OCI-LY3 (cell line): ENCODE measurements around the gene TSPEAR.

Experiments used
- H2AFZ ChIP-seq: fragments of 200-600, 300-600 bp; shearing (Covaris generic); 2 replicates; pipeline ENCODE4 v1.6.0; 2014; ENCODE audit warnings: antibody characterized with exemption, low read depth, low read length
- H3K27ac ChIP-seq: fragments of 200-600, 300-600 bp; sonication (generic); 2 replicates; pipeline ENCODE4 v1.5.1; 2014; ENCODE audit warnings: mild to moderate bottlenecking, low read length, moderate library complexity, mixed read lengths
- H3K27me3 ChIP-seq: fragments of 200-600, 300-600 bp; sonication (generic); 2 replicates; pipeline ENCODE4 v1.6.1; 2014; ENCODE audit warnings: low read depth, low read length, mixed read lengths
- H3K36me3 ChIP-seq: fragments of 200-600, 300-600 bp; sonication (generic); replicated peaks from 2 replicates; pipeline ENCODE3; 2014; ENCODE audit warnings: low read depth, low read length, mixed read lengths
- H3K4me1 ChIP-seq: fragments of 300-600, 200-600 bp; sonication (generic); 2 replicates; pipeline ENCODE4 v1.6.1; 2014; ENCODE audit warnings: low read length, mixed read lengths
- H3K4me2 ChIP-seq: fragments of 200-600, 300-600 bp; sonication (generic); 2 replicates; pipeline ENCODE4 v1.6.1; 2014; ENCODE audit warnings: low read length, mixed read lengths
- H3K4me3 ChIP-seq: fragments of 300-600, 200-600 bp; sonication (generic); 2 replicates; pipeline ENCODE4 v1.5.1; 2014; ENCODE audit warnings: antibody characterized with exemption, mild to moderate bottlenecking, low read length, moderate library complexity
- H3K79me2 ChIP-seq: fragments of 300-600, 200-600 bp; shearing (Covaris generic); 2 replicates; pipeline ENCODE4 v1.6.1; 2014; ENCODE audit warnings: mild to moderate bottlenecking, low read length, mixed read lengths
- H3K9ac ChIP-seq: fragments of 300-600, 200-600 bp; shearing (Covaris generic); 2 replicates; pipeline ENCODE4 v1.6.0; 2014; ENCODE audit warnings: mild to moderate bottlenecking, low read length, moderate library complexity
- H3K9me3 ChIP-seq: fragments of 200-600, 300-600 bp; shearing (Covaris generic); 2 replicates; pipeline ENCODE4 v1.6.1; 2014; ENCODE audit warnings: low read length, mixed read lengths; ENCODE audit not compliant: insufficient read depth
- H4K20me1 ChIP-seq: fragments of 200-600, 300-600 bp; sonication (generic); 2 replicates; pipeline ENCODE4 v1.6.1; 2016; ENCODE audit warnings: low read length, mixed read lengths; ENCODE audit not compliant: insufficient read depth
- EZH2phosphoT487 ChIP-seq: fragments of 200-600 bp; shearing (Covaris generic); IDR thresholded peaks from 2 replicates; pipeline ENCODE4 v1.6.1; 2018; ENCODE audit warnings: antibody characterized with exemption, mixed run types, low read depth
- TF ChIP-seq, protein P1 (sequence below): fragments of 200-600, 300-600 bp; sonication (generic); IDR thresholded peaks from 2 replicates; pipeline ENCODE4 v1.5.1; 2014; ENCODE audit warnings: antibody characterized with exemption, low read length, low read depth

TSPEAR gene

DNA sequence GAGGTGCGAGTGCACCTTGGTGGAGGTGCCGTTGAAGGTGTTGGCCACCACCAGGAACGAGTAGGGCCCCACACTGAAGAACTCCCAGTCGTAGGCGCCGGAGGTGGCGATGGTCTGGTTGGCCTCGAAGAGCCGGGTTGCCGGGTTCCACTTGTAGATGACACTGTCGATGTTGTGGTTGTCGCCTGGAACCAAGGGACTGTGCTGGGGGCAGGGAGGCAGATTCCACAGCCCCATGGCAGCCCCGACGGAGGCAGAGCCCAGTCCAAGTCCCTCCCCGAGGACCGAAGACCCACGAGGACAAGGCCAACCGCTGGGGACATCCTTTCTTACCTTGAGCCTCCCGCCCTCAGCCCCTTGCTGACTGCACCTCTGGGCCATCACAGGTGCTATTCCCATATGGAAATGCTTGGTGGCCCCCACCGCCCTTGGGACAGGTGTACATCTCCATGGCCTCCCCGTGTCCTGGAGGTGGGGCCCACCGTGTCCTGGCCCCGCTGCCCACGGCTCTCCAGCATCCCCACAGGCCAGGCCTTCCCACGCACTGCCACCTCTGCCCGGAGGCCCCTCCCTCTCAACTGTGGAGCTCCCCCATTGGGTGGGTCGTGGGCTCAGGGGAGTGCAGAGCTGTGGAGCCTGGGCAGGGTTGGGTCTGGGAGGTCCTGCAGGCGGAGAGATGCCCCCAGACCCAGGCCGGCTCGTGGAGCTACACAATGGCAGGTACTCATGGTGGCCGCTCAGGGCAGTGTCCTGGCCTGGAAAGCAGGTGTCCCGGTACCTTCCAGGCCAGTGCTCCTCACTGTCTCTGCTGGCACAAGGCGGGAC lies 189.2 kb downstream of the TSPEAR start:
- Histone ChIP-seq H3K36me3 (no peaks in the 10 kb centered on the region), H3K9me3 (no peaks in the 10 kb centered on the region), H4K20me1 (no peaks in the 10 kb centered on the region), H3K4me3 (no peak overlapping the region), H2AFZ (no peak overlapping the region), H3K79me2 (no peaks in the 10 kb centered on the region), H3K4me1 (no peaks in the 10 kb centered on the region), H3K27me3 (no peaks in the 10 kb centered on the region), H3K4me2 (no peak overlapping the region), H3K27ac (no peak overlapping the region), H3K9ac (no peak overlapping the region)
- TF ChIP-seq, protein P1, sequence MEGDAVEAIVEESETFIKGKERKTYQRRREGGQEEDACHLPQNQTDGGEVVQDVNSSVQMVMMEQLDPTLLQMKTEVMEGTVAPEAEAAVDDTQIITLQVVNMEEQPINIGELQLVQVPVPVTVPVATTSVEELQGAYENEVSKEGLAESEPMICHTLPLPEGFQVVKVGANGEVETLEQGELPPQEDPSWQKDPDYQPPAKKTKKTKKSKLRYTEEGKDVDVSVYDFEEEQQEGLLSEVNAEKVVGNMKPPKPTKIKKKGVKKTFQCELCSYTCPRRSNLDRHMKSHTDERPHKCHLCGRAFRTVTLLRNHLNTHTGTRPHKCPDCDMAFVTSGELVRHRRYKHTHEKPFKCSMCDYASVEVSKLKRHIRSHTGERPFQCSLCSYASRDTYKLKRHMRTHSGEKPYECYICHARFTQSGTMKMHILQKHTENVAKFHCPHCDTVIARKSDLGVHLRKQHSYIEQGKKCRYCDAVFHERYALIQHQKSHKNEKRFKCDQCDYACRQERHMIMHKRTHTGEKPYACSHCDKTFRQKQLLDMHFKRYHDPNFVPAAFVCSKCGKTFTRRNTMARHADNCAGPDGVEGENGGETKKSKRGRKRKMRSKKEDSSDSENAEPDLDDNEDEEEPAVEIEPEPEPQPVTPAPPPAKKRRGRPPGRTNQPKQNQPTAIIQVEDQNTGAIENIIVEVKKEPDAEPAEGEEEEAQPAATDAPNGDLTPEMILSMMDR, result no peak
- no peak for TF ChIP-seq EZH2phosphoT487

DNA sequence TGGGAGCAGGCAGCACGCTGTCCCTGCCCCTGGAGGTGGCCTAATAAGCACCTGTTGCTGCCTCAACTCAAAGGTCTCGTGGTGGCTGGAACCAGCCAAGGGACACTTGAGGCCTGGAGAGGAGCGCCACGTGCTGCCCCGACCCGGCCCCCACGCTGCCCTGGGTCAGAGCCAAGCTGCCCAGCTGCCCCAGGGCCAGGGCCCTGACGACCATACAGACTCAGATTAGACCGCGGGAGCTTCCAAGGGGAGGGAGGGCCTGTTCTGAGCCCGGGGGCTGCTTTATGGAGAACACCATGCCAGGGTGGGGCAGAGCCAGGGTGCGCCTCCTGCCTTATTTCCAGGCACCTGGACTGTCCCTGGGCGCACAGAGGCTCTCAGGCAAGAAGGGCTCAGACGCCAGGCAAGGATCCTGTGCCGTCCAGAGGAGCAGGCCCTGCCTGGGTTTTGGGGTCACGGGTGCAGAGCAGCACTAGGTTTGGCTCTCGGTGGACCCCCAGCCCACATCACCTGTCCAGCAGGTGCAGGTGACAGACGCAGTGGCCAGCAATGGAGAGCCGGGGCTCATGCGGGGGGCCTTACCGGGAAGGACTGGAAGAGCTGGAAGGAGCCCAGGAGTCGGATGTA lies 190.0 kb downstream of the TSPEAR start:
- Histone ChIP-seq H2AFZ (no peak overlapping the region), H3K36me3 (no peaks in the 10 kb centered on the region), H3K4me3 (no peak overlapping the region), H3K79me2 (no peaks in the 10 kb centered on the region), H3K4me2 (no peak overlapping the region), H3K27me3 (no peaks in the 10 kb centered on the region), H4K20me1 (no peaks in the 10 kb centered on the region), H3K4me1 (no peaks in the 10 kb centered on the region), H3K9me3 (no peaks in the 10 kb centered on the region), H3K9ac (no peak overlapping the region), H3K27ac (no peak overlapping the region)
- no peak for TF ChIP-seq EZH2phosphoT487
- TF ChIP-seq, protein P1, result no peak

- Histone ChIP-seq H3K9ac (no peak overlapping the region), H3K36me3 (no peaks in the 10 kb centered on the region), H3K27ac (no peak overlapping the region), H3K9me3 (no peaks in the 10 kb centered on the region), H3K79me2 (no peaks in the 10 kb centered on the region), H3K4me2 (no peak overlapping the region), H3K4me1 (no peaks in the 10 kb centered on the region), H3K4me3 (no peak overlapping the region), H2AFZ (no peak overlapping the region), H3K27me3 (no peaks in the 10 kb centered on the region), H4K20me1 (no peaks in the 10 kb centered on the region)
- TF ChIP-seq EZH2phosphoT487, result no peak
- TF ChIP-seq, protein P1, result no peak
Measured at GRCh38 chr21:44520326-44521300, 190.8 kb downstream of the TSPEAR start.
